ENCODE measurements around the gene KHSRP. TPM values are rescaled to one million over a fixed set of nuclear protein-coding genes. Genes with fewer than 3 reads are reported as not detected.

KHSRP gene
- total RNA-seq, 1 donor from 2014 or later, result 241 TPM

GRCh38 chr19:6457958-6458694 is 33.5 kb upstream of the KHSRP start:
- peaks cover 30% of the 10 kb centered on the region for H3K36me3 Mint-ChIP-seq (ENCODE audit: unreplicated experiment)
- H3K27me3 Mint-ChIP-seq (ENCODE audit: unreplicated experiment), result peaks cover 7% of the 10 kb centered on the region
- H3K4me3 Mint-ChIP-seq (ENCODE audit: unreplicated experiment), result peak overlapping the region; percentile 89
- peaks cover 8% of the 10 kb centered on the region for H3K9me3 Mint-ChIP-seq (ENCODE audit: unreplicated experiment)
- H3K27ac Mint-ChIP-seq (ENCODE audit: unreplicated experiment), result no peak overlapping the region
- H3K4me1 Mint-ChIP-seq (ENCODE audit: unreplicated experiment), result peaks cover 17% of the 10 kb centered on the region
- no peak for DNase-seq (ENCODE audit: extremely low spot score, unreplicated experiment)
- TF ChIP-seq CTCF (IDR thresholded peaks at IDR 0.05), result no peak

DNA sequence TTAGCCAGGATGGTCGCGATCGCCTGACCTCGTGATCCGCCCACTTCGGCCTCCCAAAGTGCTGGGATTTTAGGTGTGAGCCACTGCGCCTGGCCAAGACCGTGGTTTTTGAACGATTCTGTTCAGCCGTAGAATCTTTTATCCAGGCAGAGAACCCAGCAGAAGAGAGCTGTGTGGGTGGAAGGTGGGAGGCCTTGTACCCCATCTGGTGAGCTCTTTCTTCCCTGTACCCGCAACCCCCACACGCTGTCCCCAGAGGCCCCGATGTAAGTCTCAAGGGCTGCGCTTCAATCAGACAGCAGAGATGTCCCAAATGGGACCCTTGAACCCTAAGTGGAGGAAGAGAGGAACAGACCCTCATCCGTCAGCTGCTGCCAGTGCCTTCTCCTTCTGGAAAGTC is 31.3 kb upstream of the KHSRP start:
- Mint-ChIP-seq H3K9me3 (ENCODE audit: unreplicated experiment) (peaks cover 8% of the 10 kb centered on the region), H3K4me3 (ENCODE audit: unreplicated experiment) (no peak overlapping the region), H3K4me1 (ENCODE audit: unreplicated experiment) (peaks cover 17% of the 10 kb centered on the region), H3K27ac (ENCODE audit: unreplicated experiment) (no peak overlapping the region), H3K27me3 (ENCODE audit: unreplicated experiment) (no peaks in the 10 kb centered on the region), H3K36me3 (ENCODE audit: unreplicated experiment) (peaks cover 43% of the 10 kb centered on the region)
- no peak for TF ChIP-seq CTCF (IDR thresholded peaks at IDR 0.05)
- DNase-seq (ENCODE audit: extremely low spot score, unreplicated experiment), result no peak

DNA sequence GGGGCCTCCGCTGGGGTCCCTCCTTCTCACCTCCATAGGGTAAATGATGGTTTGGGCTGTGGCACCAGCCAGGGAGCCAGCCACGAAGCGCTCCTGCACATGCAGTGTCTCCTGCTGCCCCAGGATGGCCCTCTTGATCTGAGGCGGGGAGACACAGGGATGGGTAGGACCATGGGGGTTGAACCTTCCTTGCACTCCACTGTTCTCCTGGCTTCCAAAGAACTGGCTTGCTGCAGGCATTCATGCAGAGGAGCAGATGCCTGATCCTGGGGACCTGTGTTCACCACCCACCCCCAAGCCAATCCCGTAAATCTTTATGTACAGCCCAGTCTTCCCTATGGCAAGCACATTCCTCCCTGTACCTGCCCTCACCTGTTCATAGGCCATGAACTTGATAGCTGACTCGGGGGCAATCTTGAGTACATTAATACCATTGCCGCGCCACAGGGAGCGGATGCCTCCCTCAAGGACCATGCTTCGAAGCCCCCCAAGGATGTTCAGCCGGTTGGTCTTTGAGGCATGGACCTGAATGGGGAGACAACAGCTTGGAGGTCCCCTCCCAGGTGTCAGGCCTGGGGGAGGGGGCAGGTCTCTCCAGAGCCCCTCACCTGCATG is 29.4 kb upstream of the KHSRP start:
- Mint-ChIP-seq H3K9me3 (ENCODE audit: unreplicated experiment) (peaks cover 8% of the 10 kb centered on the region), H3K4me3 (ENCODE audit: unreplicated experiment) (no peak overlapping the region), H3K36me3 (ENCODE audit: unreplicated experiment) (peaks cover 46% of the 10 kb centered on the region), H3K27ac (ENCODE audit: unreplicated experiment) (no peak overlapping the region), H3K4me1 (ENCODE audit: unreplicated experiment) (peaks cover 11% of the 10 kb centered on the region), H3K27me3 (ENCODE audit: unreplicated experiment) (no peaks in the 10 kb centered on the region)
- TF ChIP-seq CTCF (IDR thresholded peaks at IDR 0.05), result no peak
- no peak for DNase-seq (ENCODE audit: extremely low spot score, unreplicated experiment)

DNA sequence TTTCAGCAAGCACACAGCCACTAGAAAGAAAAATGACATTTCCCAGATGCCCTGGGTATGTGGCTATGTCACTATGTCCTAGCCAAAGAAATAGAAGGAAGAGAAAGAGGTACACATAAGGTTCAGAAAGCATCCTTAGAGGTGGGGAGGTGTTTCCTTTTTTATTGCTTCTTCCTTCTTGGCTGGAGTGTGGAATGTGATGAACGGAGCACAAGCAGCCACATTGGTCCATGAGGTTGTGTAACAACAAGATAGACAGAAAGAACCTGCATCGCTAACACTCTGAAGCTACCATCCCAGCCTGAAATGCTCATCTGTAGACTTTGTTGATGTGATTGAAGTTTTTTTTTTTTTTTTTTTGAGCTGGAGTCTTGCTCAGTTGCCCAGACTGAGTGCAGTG is 28.3 kb upstream of the KHSRP start:
- no peak for DNase-seq (ENCODE audit: extremely low spot score, unreplicated experiment)
- no peak for TF ChIP-seq CTCF (IDR thresholded peaks at IDR 0.05)
- Mint-ChIP-seq H3K9me3 (ENCODE audit: unreplicated experiment) (peaks cover 8% of the 10 kb centered on the region), H3K4me3 (ENCODE audit: unreplicated experiment) (no peak overlapping the region), H3K4me1 (ENCODE audit: unreplicated experiment) (peaks cover under 1% of the 10 kb centered on the region), H3K27me3 (ENCODE audit: unreplicated experiment) (no peaks in the 10 kb centered on the region), H3K36me3 (ENCODE audit: unreplicated experiment) (peaks cover 46% of the 10 kb centered on the region), H3K27ac (ENCODE audit: unreplicated experiment) (no peak overlapping the region)

GRCh38 chr19:6452223-6452614 is 27.6 kb upstream of the KHSRP start:
- TF ChIP-seq CTCF (IDR thresholded peaks at IDR 0.05), result no peak
- DNase-seq (ENCODE audit: extremely low spot score, unreplicated experiment), result no peak
- Mint-ChIP-seq H3K27me3 (ENCODE audit: unreplicated experiment) (no peaks in the 10 kb centered on the region), H3K36me3 (ENCODE audit: unreplicated experiment) (peaks cover 46% of the 10 kb centered on the region), H3K9me3 (ENCODE audit: unreplicated experiment) (peaks cover 8% of the 10 kb centered on the region), H3K4me3 (ENCODE audit: unreplicated experiment) (no peak overlapping the region), H3K27ac (ENCODE audit: unreplicated experiment) (no peak overlapping the region), H3K4me1 (ENCODE audit: unreplicated experiment) (no peaks in the 10 kb centered on the region)

All from osteocyte (in vitro differentiated cells).